ENCODE data around the gene MAT2B. TPM values are rescaled to one million over a fixed set of nuclear protein-coding genes. Genes with fewer than 3 reads are reported as not detected.

Gene MAT2B
- polyA plus RNA-seq, 2 of the 4 experiments (the other 2 are of a cell fraction): 58.6 to 74.0 TPM

DNA sequence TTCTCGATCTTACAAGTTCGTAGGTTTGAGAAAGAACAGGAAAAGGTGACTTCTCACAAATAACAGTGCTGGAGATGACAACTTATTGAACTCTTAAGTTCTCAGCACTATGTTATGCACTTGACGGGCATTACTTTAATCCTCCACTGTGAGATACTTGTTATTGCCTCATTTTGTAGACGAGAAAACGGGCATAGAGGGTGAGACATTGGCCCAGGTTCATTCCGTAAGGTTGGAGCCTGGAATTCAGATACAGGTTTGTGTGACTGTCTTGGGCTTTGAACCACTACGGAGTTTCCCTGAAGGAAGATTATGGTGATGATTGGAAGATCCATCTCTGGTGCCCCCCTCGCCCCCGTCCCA is 657 bp downstream of the MAT2B start:
- Histone ChIP-seq H3K9me3 (no peaks in the 10 kb centered on the region), H3K4me3 (peak overlapping the region; percentile 77), H3K4me1 (peaks cover 38% of the 10 kb centered on the region), H3K4me2 (peak overlapping the region; percentile 96), H3K27ac (peak overlapping the region; percentile 83 to 93)
- WGBS (ENCODE audit: missing lambda C conversion rate): 3% methylated on average over 9 of the region's 9 CpGs
- ATAC-seq (peak in 1 of 2 experiments; percentile 14; a peak in 2 of 6 replicates), FAIRE-seq (no peak), DNase-seq (ENCODE audit: low read depth in 1 of 2, low spot score in 1 of 2) (no peak)
- CTCF ChIA-PET: interaction anchor here (0.7 to 1.0 kb wide), 4 partner anchors 11 to 68 kb away, joined by 3 to 5 read pairs (median 3); partner anchors contain the start of gene CCNG1
- TF ChIP-seq, protein P1, sequence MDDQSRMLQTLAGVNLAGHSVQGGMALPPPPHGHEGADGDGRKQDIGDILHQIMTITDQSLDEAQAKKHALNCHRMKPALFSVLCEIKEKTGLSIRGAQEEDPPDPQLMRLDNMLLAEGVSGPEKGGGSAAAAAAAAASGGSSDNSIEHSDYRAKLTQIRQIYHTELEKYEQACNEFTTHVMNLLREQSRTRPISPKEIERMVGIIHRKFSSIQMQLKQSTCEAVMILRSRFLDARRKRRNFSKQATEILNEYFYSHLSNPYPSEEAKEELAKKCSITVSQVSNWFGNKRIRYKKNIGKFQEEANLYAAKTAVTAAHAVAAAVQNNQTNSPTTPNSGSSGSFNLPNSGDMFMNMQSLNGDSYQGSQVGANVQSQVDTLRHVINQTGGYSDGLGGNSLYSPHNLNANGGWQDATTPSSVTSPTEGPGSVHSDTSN (IDR thresholded peaks at IDR 0.05): no peak
- no peak for TF ChIP-seq ZFP36 (IDR thresholded peaks at IDR 0.05; ENCODE audit: borderline replicate concordance, partially characterized antibody)
- no peak for TF ChIP-seq SMC3 (IDR thresholded peaks at IDR 0.05)
- TF ChIP-seq, protein P2, sequence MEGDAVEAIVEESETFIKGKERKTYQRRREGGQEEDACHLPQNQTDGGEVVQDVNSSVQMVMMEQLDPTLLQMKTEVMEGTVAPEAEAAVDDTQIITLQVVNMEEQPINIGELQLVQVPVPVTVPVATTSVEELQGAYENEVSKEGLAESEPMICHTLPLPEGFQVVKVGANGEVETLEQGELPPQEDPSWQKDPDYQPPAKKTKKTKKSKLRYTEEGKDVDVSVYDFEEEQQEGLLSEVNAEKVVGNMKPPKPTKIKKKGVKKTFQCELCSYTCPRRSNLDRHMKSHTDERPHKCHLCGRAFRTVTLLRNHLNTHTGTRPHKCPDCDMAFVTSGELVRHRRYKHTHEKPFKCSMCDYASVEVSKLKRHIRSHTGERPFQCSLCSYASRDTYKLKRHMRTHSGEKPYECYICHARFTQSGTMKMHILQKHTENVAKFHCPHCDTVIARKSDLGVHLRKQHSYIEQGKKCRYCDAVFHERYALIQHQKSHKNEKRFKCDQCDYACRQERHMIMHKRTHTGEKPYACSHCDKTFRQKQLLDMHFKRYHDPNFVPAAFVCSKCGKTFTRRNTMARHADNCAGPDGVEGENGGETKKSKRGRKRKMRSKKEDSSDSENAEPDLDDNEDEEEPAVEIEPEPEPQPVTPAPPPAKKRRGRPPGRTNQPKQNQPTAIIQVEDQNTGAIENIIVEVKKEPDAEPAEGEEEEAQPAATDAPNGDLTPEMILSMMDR (IDR thresholded peaks at IDR 0.05): 0 out of 3 replicates have a peak, but pooled peaks have one; percentile 3
- TF ChIP-seq, protein P3, sequence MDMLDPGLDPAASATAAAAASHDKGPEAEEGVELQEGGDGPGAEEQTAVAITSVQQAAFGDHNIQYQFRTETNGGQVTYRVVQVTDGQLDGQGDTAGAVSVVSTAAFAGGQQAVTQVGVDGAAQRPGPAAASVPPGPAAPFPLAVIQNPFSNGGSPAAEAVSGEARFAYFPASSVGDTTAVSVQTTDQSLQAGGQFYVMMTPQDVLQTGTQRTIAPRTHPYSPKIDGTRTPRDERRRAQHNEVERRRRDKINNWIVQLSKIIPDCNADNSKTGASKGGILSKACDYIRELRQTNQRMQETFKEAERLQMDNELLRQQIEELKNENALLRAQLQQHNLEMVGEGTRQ (IDR thresholded peaks at IDR 0.05): no peak
- no peak for TF ChIP-seq NR3C1 (IDR thresholded peaks at IDR 0.05)
- no peak for TF ChIP-seq FOSL2 (IDR thresholded peaks at IDR 0.05)
- no peak for TF ChIP-seq FOSL2 (CRISPR knock-in tag; IDR thresholded peaks at IDR 0.05)
- TF ChIP-seq HDAC2 (IDR thresholded peaks at IDR 0.05): no peak
- POLR2A ChIA-PET: interaction anchor here (1.1 to 3.1 kb wide), 4 partner anchors 10 to 68 kb away, joined by 4 to 28 read pairs (median 7); partner anchors contain the start of genes CCNG1, HMMR and NUDCD2

GRCh38 chr5:163506726-163507125 is 1.3 kb downstream of the MAT2B start:
- WGBS (ENCODE audit: missing lambda C conversion rate): 23% methylated on average over 8 of the region's 8 CpGs
- Histone ChIP-seq H3K4me1 (peaks cover 38% of the 10 kb centered on the region), H3K9me3 (no peaks in the 10 kb centered on the region), H3K4me2 (peak overlapping the region; percentile 96), H3K27ac (peak overlapping the region in 1 of 2 experiments; percentile 93; a peak in 2 of 6 replicates), H3K4me3 (peak overlapping the region; percentile 77)
- no peak for DNase-seq (ENCODE audit: low read depth in 1 of 2, low spot score in 1 of 2)
- no peak for TF ChIP-seq RFX5 (IDR thresholded peaks at IDR 0.05)
- no peak for TF ChIP-seq POLR2AphosphoS2 (conservative IDR thresholded peaks at IDR 0.05; ENCODE audit: low read length)
- TF ChIP-seq NR3C1 (IDR thresholded peaks at IDR 0.05): no peak
- no peak for TF ChIP-seq EHF (CRISPR knock-in tag; IDR thresholded peaks at IDR 0.05)
- no peak for TF ChIP-seq HOXB13 (CRISPR knock-in tag; IDR thresholded peaks at IDR 0.05; ENCODE audit: low read depth)
- no peak for FAIRE-seq
- CTCF ChIA-PET: interaction anchor here (1.7 kb wide), 1 partner anchor 28 kb away, joined by 3 read pairs; no protein-coding TSS in a partner anchor
- POLR2A ChIA-PET: interaction anchor here (0.6 to 3.1 kb wide), 2 partner anchors 15 to 46 kb away, joined by 5 to 10 read pairs; partner anchors contain the start of genes HMMR and NUDCD2
- ATAC-seq: no peak

DNA sequence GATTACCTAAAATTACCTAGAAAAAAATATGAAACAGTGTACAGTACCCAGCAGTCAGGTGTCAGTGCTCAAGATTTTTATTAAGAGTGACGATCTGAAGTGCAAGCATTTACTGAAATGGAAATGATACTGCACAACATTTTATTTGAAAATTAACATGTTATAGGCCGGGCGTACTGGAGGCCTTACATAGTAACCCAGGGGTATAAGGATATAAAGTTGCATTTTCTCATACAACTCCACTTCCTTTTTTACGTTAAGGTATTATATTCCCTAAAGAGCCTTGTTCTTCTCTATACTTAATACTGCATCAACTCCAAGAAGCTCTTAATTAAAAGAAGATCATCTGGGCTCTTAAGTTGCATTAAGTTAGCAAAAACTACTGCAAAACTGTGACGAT is 3.3 kb downstream of the MAT2B start:
- 64% methylated on average over 5 of the region's 5 CpGs for WGBS (ENCODE audit: missing lambda C conversion rate)
- H3K4me1 ChIP-seq: peaks cover 34% of the 10 kb centered on the region
- H3K4me2 ChIP-seq: peak overlapping the region; percentile 96
- no peak overlapping the region; the same call in 2 of the 3 replicates for H3K4me3 ChIP-seq
- ChIA-PET CTCF (interaction anchor here (0.7 kb wide), 1 partner anchor 9 kb away, joined by 3 read pairs; no protein-coding TSS in a partner anchor), POLR2A (interaction anchor here (3.1 kb wide), 1 partner anchor 48 kb away, joined by 10 read pairs; the partner anchor contains the start of genes HMMR and NUDCD2)
- no peaks in the 10 kb centered on the region for H3K9me3 ChIP-seq
- peak overlapping the region; percentile 3 to 6; a peak in 2 of 6 replicates for H3K27ac ChIP-seq
- no peak for DNase-seq (ENCODE audit: low read depth in 1 of 2, low spot score in 1 of 2)
- no peak for FAIRE-seq
- ATAC-seq: no peak
- TF ChIP-seq, protein P4, sequence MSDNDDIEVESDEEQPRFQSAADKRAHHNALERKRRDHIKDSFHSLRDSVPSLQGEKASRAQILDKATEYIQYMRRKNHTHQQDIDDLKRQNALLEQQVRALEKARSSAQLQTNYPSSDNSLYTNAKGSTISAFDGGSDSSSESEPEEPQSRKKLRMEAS (IDR thresholded peaks at IDR 0.05): no peak
- TF ChIP-seq RAD21 (conservative IDR thresholded peaks at IDR 0.05 in 1 of 2, IDR thresholded peaks at IDR 0.05 in 1 of 2) (no peak), ESRRA (IDR thresholded peaks at IDR 0.05; ENCODE audit: borderline replicate concordance, low read length) (no peak), NFE2L2 (conservative IDR thresholded peaks at IDR 0.05; ENCODE audit: low read length) (no peak), MYC (IDR thresholded peaks at IDR 0.05; ENCODE audit: borderline replicate concordance, low read length) (no peak), NR3C1 (IDR thresholded peaks at IDR 0.05) (no peak), PHF8 (IDR thresholded peaks at IDR 0.05; ENCODE audit: borderline replicate concordance, low read depth) (no peak), REST (IDR thresholded peaks at IDR 0.05) (no peak), BCL3 (IDR thresholded peaks at IDR 0.05) (no peak), CEBPB (IDR thresholded peaks at IDR 0.05) (no peak), POLR2AphosphoS2 (conservative IDR thresholded peaks at IDR 0.05; ENCODE audit: low read length) (no peak), TP53 (CRISPR knock-in tag; IDR thresholded peaks at IDR 0.05) (no peak)
- TF ChIP-seq, protein P5, sequence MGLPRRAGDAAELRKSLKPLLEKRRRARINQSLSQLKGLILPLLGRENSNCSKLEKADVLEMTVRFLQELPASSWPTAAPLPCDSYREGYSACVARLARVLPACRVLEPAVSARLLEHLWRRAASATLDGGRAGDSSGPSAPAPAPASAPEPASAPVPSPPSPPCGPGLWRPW (IDR thresholded peaks at IDR 0.05): no peak
